Keratinocyte (primary cell): ENCODE results near the gene NCCRP1. TPM values are rescaled to one million over a fixed set of nuclear protein-coding genes. Genes with fewer than 3 reads are reported as not detected.

Experiments
- DNase-seq: peaks from one replicate; pipeline ENCODE4 v3.0.0-alpha.2; 2011; ENCODE audit warnings: low read depth, missing footprints, low spot score
- FAIRE-seq: peaks from 2 replicates; lab custom pipeline; 2011; peaks lifted over from hg19 to GRCh38; lab: Jason Lieb, UNC
- H2AFZ ChIP-seq: 2 replicates; pipeline ENCODE4 v1.6.0; 2012; ENCODE audit warnings: low read length, control low read depth, inconsistent platforms; ENCODE audit not compliant: control insufficient read depth
- H3K27ac ChIP-seq: 2 replicates; pipeline ENCODE4 v1.5.1; 2011; ENCODE audit warnings: low read length; ENCODE audit not compliant: control insufficient read depth, insufficient read depth
- H3K27me3 ChIP-seq: 3 replicates; pipeline ENCODE4 v1.6.0; 2011; ENCODE audit warnings: low read length; ENCODE audit not compliant: control insufficient read depth, insufficient read depth; ENCODE audit errors: extremely low read depth
- H3K36me3 ChIP-seq, 2 experiments: 2 replicates in 1 of 2; 3 replicates in 1 of 2; pipeline ENCODE4 v1.5.1; 2011; ENCODE audit warnings: low read length in 2 of 2, mild to moderate bottlenecking in 1 of 2; ENCODE audit not compliant: control insufficient read depth in 2 of 2, insufficient read depth in 2 of 2; ENCODE audit errors: extremely low read depth in 1 of 2
- H3K4me1 ChIP-seq: 3 replicates; pipeline ENCODE4 v1.5.1; 2011; ENCODE audit warnings: low read length; ENCODE audit not compliant: control insufficient read depth, insufficient read depth; ENCODE audit errors: extremely low read depth
- H3K4me2 ChIP-seq: 3 replicates; pipeline ENCODE4 v1.6.0; 2011; ENCODE audit warnings: low read depth, low read length; ENCODE audit not compliant: control insufficient read depth, insufficient read depth; ENCODE audit errors: extremely low read depth
- H3K4me3 ChIP-seq, 3 experiments: fragments of 200-600 bp in 1 of 3; sonication (generic) in 1 of 3; 2 replicates in 2 of 3; 3 replicates in 1 of 3; pipeline ENCODE4 v1.5.1; 2011 to 2016; ENCODE audit warnings: low read length in 3 of 3, mild to moderate bottlenecking in 3 of 3, control low read depth in 2 of 3, inconsistent platforms in 1 of 3, low read depth in 1 of 3, mixed read lengths in 1 of 3, mixed run types in 1 of 3, moderate library complexity in 1 of 3; ENCODE audit not compliant: control insufficient read depth in 2 of 3, insufficient read depth in 2 of 3; ENCODE audit errors: extremely low read depth in 1 of 3
- H3K79me2 ChIP-seq: 2 replicates; pipeline ENCODE4 v1.6.0; 2012; ENCODE audit warnings: low read length; ENCODE audit not compliant: control insufficient read depth, insufficient read depth
- H3K9ac ChIP-seq: 3 replicates; pipeline ENCODE4 v1.6.0; 2011; ENCODE audit warnings: low read length; ENCODE audit not compliant: control insufficient read depth, insufficient read depth; ENCODE audit errors: extremely low read depth
- H3K9me1 ChIP-seq: 3 replicates; pipeline ENCODE4 v1.6.0; 2011; ENCODE audit warnings: low read length; ENCODE audit not compliant: control insufficient read depth, insufficient read depth; ENCODE audit errors: extremely low read depth
- H3K9me3 ChIP-seq: 2 replicates; pipeline ENCODE4 v1.5.1; 2012; ENCODE audit warnings: low read depth, low read length; ENCODE audit not compliant: control insufficient read depth
- H4K20me1 ChIP-seq: 3 replicates; pipeline ENCODE4 v1.6.0; 2011; ENCODE audit warnings: low read length; ENCODE audit not compliant: control insufficient read depth, insufficient read depth; ENCODE audit errors: extremely low read depth
- EZH2 ChIP-seq: IDR thresholded peaks from one replicate; pipeline ENCODE4 v1.6.1; 2012; ENCODE audit warnings: inconsistent platforms, mild to moderate bottlenecking, low read length, moderate library complexity
- dilution Hi-C: fragments of 300-500 bp; cut with MboI; formaldehyde crosslinking; loops from one replicate; pipeline ENCODE4 v1.7.0; 2020; ENCODE audit warnings: low sequenced_read_pairs; ENCODE audit not compliant: extremely low pct_ligation_motif_present
- polyA plus RNA-seq, 5 experiments: library from polyadenylated mRNA; depleted of rRNA in 3 of 5; stranded (reverse) in 3 of 5; stranded (forward) in 1 of 5; unstranded in 1 of 5; fragments of >200 nt; gene quantifications; 1 replicate in 1 of 5; 2 replicates in 3 of 5; 3 replicates in 1 of 5; pipeline versions ENCODE4 v1.2.1 to v1.2.3, GENCODE V29; 2011 to 2012; ENCODE audit warnings: missing spikeins in 2 of 5, low read depth in 1 of 5, low replicate concordance in 1 of 5
- TF ChIP-seq, protein P1 (sequence below), 3 experiments: IDR thresholded peaks in 1 of 3; conservative IDR thresholded peaks in 1 of 3; optimal IDR thresholded peaks in 1 of 3; 2 replicates in 2 of 3; 3 replicates in 1 of 3; pipeline versions ENCODE3 to v1.5.1; 2011; ENCODE audit warnings: low read length in 3 of 3, mild to moderate bottlenecking in 3 of 3, moderate library complexity in 2 of 3, control low read depth in 1 of 3, inconsistent platforms in 1 of 3; ENCODE audit not compliant: insufficient read depth in 2 of 3; ENCODE audit errors: extremely low read depth in 1 of 3

Gene NCCRP1
- polyA plus RNA-seq, 1 donor (not counting 4 experiments of a cell fraction or from before 2014, with no cell fraction given) = 2.3 TPM

DNA sequence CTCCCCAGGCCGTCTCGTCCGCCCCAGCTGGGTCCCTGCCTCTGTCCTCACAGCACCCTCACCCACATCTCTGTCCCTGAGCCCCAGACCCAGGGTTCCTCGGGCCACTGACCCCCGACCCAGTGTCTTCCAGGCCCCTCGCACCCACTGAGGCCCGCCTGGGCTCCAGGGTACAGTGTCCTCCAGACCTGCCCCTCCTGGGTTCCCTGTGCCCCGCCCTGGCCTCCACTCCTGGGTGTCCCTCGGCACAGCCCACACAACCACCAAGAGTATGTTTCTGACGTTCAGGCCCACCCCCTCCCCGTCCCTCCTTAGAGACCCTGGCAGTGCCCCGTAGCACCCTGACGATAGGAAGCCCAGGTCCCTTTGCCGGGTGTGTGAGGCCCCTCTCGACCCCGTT is 22.6 kb upstream of the NCCRP1 start:
- Histone ChIP-seq H3K4me3 (no peak overlapping the region), H3K27ac (no peak overlapping the region), H3K79me2 (no peaks in the 10 kb centered on the region), H3K4me2 (no peak overlapping the region), H2AFZ (no peak overlapping the region), H3K36me3 (peaks cover 0 to 30% of the 10 kb centered on the region in 2 experiments), H3K27me3 (no peaks in the 10 kb centered on the region), H4K20me1 (no peaks in the 10 kb centered on the region), H3K9me3 (no peaks in the 10 kb centered on the region), H3K9ac (no peak overlapping the region), H3K4me1 (no peaks in the 10 kb centered on the region), H3K9me1 (no peaks in the 10 kb centered on the region)
- TF ChIP-seq EZH2 = no peak
- TF ChIP-seq, protein P1, sequence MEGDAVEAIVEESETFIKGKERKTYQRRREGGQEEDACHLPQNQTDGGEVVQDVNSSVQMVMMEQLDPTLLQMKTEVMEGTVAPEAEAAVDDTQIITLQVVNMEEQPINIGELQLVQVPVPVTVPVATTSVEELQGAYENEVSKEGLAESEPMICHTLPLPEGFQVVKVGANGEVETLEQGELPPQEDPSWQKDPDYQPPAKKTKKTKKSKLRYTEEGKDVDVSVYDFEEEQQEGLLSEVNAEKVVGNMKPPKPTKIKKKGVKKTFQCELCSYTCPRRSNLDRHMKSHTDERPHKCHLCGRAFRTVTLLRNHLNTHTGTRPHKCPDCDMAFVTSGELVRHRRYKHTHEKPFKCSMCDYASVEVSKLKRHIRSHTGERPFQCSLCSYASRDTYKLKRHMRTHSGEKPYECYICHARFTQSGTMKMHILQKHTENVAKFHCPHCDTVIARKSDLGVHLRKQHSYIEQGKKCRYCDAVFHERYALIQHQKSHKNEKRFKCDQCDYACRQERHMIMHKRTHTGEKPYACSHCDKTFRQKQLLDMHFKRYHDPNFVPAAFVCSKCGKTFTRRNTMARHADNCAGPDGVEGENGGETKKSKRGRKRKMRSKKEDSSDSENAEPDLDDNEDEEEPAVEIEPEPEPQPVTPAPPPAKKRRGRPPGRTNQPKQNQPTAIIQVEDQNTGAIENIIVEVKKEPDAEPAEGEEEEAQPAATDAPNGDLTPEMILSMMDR (optimal IDR thresholded peaks at IDR 0.05 in 1 of 3, IDR thresholded peaks at IDR 0.05 in 1 of 3, conservative IDR thresholded peaks at IDR 0.05 in 1 of 3; ENCODE audit: extremely low read depth in 1 of 3, insufficient read depth in 2 of 3, low read length in 3 of 3) = no peak
- no peak for FAIRE-seq
- dilution Hi-C loops = no loop called here
- DNase-seq = no peak

DNA sequence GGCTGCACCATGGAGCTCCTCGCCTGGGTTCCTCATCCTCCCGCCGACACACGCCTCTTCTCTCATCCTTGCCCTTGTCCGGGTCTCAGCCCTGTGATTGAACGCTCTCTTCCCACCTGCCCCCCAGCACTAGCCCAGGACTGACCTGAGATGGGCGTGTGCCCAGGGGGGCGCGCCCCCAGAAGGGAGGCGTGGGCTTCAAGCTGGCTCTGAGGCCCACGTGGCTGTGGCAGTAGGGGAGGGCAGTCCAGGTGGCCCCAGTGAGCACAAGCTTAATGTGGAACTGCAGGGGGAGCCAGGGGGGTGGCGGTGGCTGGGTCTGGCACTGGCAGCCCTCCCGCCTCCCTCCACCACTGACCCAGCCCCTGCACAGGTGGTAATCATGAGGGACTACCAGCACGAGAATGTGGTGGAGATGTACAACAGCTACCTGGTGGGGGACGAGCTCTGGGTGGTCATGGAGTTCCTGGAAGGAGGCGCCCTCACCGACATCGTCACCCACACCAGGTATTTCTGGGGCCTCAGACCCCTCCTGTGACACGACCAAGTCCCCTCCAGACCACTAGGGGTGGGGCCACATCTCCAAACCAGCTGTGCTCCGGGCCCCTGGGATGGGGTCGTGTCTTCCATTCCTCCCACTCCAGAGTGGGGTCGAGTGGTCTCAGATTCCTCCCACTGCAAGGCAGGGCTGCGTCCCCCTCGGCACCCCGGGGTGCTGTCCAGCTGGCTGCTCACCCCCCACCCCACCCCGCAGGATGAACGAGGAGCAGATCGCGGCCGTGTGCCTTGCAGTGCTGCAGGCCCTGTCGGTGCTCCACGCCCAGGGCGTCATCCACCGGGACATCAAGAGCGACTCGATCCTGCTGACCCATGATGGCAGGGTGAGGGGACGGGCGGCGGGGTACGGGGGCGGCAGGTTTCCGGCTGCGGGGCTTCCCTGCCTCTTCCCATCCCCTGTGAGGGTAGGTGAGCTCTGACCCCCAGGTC is 21.9 kb upstream of the NCCRP1 start:
- H3K36me3 ChIP-seq = peaks cover 0 to 32% of the 10 kb centered on the region in 2 experiments
- no peak overlapping the region for H3K27ac ChIP-seq

More for the DNA sequence above, 21.9 kb upstream of the NCCRP1 start:
- H3K27me3 ChIP-seq = no peaks in the 10 kb centered on the region
- FAIRE-seq = no peak
- H3K9ac ChIP-seq = no peak overlapping the region
- dilution Hi-C loops = no loop called here
- no peaks in the 10 kb centered on the region for H3K9me3 ChIP-seq
- no peak overlapping the region for H2AFZ ChIP-seq
- no peaks in the 10 kb centered on the region for H3K4me1 ChIP-seq
- DNase-seq = no peak
- H4K20me1 ChIP-seq = no peaks in the 10 kb centered on the region
- no peak overlapping the region for H3K4me3 ChIP-seq
- no peaks in the 10 kb centered on the region for H3K9me1 ChIP-seq
- TF ChIP-seq EZH2 = no peak
- TF ChIP-seq, protein P1 (optimal IDR thresholded peaks at IDR 0.05 in 1 of 3, IDR thresholded peaks at IDR 0.05 in 1 of 3, conservative IDR thresholded peaks at IDR 0.05 in 1 of 3; ENCODE audit: extremely low read depth in 1 of 3, insufficient read depth in 2 of 3, low read length in 3 of 3) = no peak
- H3K4me2 ChIP-seq = no peak overlapping the region
- no peaks in the 10 kb centered on the region for H3K79me2 ChIP-seq
